GM18526 (cell line): ENCODE data around the gene UBALD2.
A peak's percentile ranks its signal among the peaks of the same experiment; 100 is the strongest.

Experiments
- POLR2A ChIP-seq: IDR thresholded peaks from 3 replicates; pipeline ENCODE4 v1.6.1; 2011; ENCODE audit not compliant: insufficient read length; ENCODE audit errors: extremely low read depth

Gene UBALD2

GRCh38 chr17:76272541-76273444 is 7.6 kb downstream of the UBALD2 start:
- TF ChIP-seq POLR2A, result no peak

GRCh38 chr17:76273445-76274111 is 8.4 kb downstream of the UBALD2 start:
- TF ChIP-seq POLR2A, result peak; percentile 12

- no peak for TF ChIP-seq POLR2A
Observed at GRCh38 chr17:76274112-76274956, 9.2 kb downstream of the UBALD2 start.

- TF ChIP-seq POLR2A, result no peak
Observed at GRCh38 chr17:76275382-76276068, 10.4 kb downstream of the UBALD2 start.

GRCh38 chr17:76276069-76276431 is 10.9 kb downstream of the UBALD2 start:
- TF ChIP-seq POLR2A, result peak; percentile 10

GRCh38 chr17:76276461-76277299 is 11.5 kb downstream of the UBALD2 start:
- TF ChIP-seq POLR2A, result no peak

- TF ChIP-seq POLR2A, result no peak
Observed at GRCh38 chr17:76277300-76278267, 12.4 kb downstream of the UBALD2 start.

GRCh38 chr17:76278268-76278908 is 13.2 kb downstream of the UBALD2 start:
- TF ChIP-seq POLR2A, result no peak

- no peak for TF ChIP-seq POLR2A
Observed at GRCh38 chr17:76278952-76279741, 14.0 kb downstream of the UBALD2 start.

GRCh38 chr17:76279742-76280287 is 14.7 kb downstream of the UBALD2 start:
- TF ChIP-seq POLR2A, result no peak

- no peak for TF ChIP-seq POLR2A
Observed at GRCh38 chr17:76280650-76281049, 15.5 kb downstream of the UBALD2 start.
